DND-41 (cell line): ENCODE data around the gene WLS.

Experiments used
- CTCF ChIP-seq: IDR thresholded peaks from 2 replicates; pipeline ENCODE4 v1.5.1; 2012; ENCODE audit warnings: borderline replicate concordance, low read length, moderate library complexity, mild to moderate bottlenecking; ENCODE audit not compliant: poor library complexity, severe bottlenecking; ENCODE audit errors: extremely low read depth
- EZH2 ChIP-seq: IDR thresholded peaks from 3 replicates; pipeline ENCODE4 v1.6.1; 2012; ENCODE audit warnings: borderline replicate concordance, low read depth, mild to moderate bottlenecking, moderate library complexity, low read length, inconsistent platforms; ENCODE audit not compliant: severe bottlenecking

- TF ChIP-seq CTCF (no peak), EZH2 (no peak)
Observed at GRCh38 chr1:68221001-68221979, 11.0 kb downstream of the WLS start.
